ENCODE results near the gene XPR1.

The XPR1 gene

DNA sequence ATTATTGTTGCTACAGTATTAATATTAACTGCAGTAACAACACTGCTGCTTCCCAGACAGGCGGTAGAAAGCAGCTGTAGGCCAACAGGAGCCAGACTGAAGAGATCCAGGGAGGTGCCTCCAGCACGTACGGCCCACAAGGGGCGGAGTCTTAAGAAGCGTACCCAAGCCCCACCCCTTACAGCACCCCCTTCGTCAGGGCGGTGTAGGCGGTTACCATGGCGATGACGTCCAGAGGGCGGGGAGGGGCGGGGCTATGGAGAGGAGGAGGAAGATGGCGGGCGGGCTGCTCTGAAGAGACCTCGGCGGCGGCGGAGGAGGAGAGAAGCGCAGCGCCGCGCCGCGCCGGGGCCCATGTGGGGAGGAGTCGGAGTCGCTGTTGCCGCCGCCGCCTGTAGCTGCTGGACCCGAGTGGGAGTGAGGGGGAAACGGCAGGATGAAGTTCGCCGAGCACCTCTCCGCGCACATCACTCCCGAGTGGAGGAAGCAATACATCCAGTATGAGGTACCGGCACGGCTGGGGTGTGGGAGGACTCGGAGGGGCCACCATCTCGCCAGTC lies at the start of gene XPR1:
XPR1 (plus strand) TSS at position 257 of the 560 bp plus-strand sequence; CDS start at position 437, 180 bp downstream.
- no peak within 1 kb of the TSS for H3K4me3 Mint-ChIP-seq
- ATAC-seq, result peak; percentile 99
- no peak within 1 kb of the TSS for H3K27ac Mint-ChIP-seq
- H3K36me3 Mint-ChIP-seq, result no peaks in the 10 kb centered on the region
- H3K27me3 Mint-ChIP-seq, result peaks cover 6% of the 10 kb centered on the region
- H3K4me1 Mint-ChIP-seq, result peaks cover 9% of the 10 kb centered on the region
- no peaks in the 10 kb centered on the region for H3K9me3 Mint-ChIP-seq

DNA sequence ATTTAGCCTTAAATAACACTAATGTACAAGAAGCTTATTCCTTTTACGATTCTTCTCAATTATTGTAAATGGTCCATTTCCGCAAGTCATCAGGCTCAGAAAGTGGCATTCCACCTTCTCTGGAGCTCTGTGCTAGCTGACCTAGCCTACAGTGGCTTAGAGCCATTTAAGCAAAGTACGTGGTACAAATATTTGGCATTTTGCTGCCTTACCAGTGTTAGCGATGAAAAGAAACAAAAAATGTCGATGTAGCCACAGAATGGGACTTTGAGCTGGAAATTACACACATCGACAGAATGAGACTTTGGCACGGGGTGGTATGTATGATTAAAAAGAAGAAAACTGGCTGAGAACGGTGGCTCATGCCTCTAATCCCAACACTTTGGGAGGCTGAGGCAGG lies 47.0 kb upstream of the XPR1 start:
- Mint-ChIP-seq H3K27ac (no peak overlapping the region), H3K27me3 (peaks cover 20% of the 10 kb centered on the region), H3K36me3 (no peaks in the 10 kb centered on the region), H3K9me3 (peaks cover 2% of the 10 kb centered on the region), H3K4me3 (no peak overlapping the region), H3K4me1 (no peaks in the 10 kb centered on the region)
- ATAC-seq, result no peak

DNA sequence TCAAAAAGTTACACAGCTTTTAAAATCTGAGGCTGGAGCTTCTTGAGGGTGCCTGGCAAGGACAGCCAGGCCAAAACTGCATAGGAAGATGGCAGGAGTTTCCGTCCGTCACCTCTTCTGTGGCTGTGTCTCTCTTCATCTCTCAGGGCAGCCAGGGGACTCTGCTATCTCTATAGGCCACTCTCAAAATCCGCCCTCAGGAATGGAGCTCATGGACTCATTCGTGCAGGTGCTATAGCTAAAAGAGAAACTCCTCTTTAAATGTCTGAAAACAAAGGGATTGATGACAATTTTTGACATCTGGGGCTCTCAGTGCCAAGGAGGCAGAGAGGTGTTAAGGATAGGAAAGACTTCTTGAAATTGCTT lies 45.8 kb upstream of the XPR1 start:
- Mint-ChIP-seq H3K4me3 (no peak overlapping the region), H3K36me3 (no peaks in the 10 kb centered on the region)
- ATAC-seq, result no peak

DNA sequence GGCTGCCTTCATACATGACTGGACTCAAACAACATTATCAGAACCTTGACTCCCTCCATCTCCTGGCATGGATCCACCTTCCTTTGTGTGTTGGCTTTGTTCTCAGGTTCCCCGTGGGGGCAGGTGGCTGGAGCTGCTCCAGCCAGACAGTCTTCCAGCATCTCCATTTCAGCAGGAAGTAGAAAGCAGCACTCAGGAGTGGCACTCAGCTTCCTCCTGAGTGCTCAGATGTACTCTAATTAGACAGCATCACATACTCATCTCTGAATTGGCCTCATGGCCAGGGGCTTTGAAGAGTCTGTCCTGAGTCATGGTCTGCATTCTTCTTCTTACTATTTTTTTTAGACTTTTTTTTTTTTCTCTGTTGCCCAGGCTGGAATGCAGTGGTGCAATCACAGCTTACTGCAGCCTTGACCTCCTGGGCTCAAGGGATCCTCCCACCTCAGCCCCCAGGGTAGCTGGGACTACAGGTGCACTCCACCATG lies 45.1 kb upstream of the XPR1 start:
- Mint-ChIP-seq H3K36me3 (no peaks in the 10 kb centered on the region), H3K9me3 (peaks cover 2% of the 10 kb centered on the region), H3K4me3 (no peak overlapping the region), H3K27ac (no peak overlapping the region), H3K27me3 (peaks cover 20% of the 10 kb centered on the region), H3K4me1 (no peaks in the 10 kb centered on the region)
- no peak for ATAC-seq

More for the DNA sequence above, 45.8 kb upstream of the XPR1 start:
- no peak overlapping the region for H3K27ac Mint-ChIP-seq
- H3K27me3 Mint-ChIP-seq, result peaks cover 20% of the 10 kb centered on the region
- peaks cover 2% of the 10 kb centered on the region for H3K9me3 Mint-ChIP-seq
- no peaks in the 10 kb centered on the region for H3K4me1 Mint-ChIP-seq

DNA sequence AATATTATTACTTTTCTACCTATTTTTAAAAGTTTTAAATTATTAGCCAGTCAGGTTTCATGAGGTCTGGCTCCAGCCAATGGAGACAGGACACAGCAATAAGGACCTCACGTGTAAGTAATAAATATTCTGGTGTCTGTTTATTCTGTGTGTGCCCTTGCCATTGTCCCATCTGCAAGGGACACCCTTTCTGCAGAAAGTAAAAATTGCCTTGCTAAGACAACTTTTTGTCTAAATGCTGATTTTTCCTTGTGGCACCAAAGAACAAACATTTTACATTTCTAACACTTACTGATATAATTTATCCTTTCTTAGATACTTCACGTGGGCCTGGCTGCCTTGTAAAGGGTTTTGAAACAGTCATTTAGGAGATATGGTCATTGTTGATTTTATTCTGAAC lies 43.7 kb upstream of the XPR1 start:
- Mint-ChIP-seq H3K27me3 (peaks cover 20% of the 10 kb centered on the region), H3K9me3 (peaks cover 2% of the 10 kb centered on the region), H3K4me3 (no peak overlapping the region), H3K27ac (no peak overlapping the region), H3K4me1 (no peaks in the 10 kb centered on the region), H3K36me3 (no peaks in the 10 kb centered on the region)
- ATAC-seq, result no peak

DNA sequence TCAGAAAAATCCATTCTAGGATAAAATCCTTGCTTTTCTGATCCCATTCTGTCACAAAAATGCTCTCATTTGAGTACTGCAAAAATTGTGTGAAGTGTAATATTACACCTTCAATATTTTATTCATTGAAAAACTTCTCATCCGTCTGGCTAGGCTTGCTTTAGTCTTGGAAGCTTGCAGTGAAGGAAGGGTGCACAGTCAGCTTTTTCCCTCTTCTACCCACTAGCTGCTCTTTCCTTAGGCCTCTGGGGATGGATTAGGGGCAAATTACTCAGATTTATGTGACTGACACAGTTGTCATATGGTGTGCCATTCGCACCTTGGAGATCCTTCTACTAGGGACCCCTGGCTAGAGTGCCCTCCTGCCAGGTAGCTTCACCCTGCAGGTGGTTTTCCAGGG lies 40.9 kb upstream of the XPR1 start:
- H3K36me3 Mint-ChIP-seq, result no peaks in the 10 kb centered on the region
- H3K27me3 Mint-ChIP-seq, result peaks cover 2% of the 10 kb centered on the region
- H3K27ac Mint-ChIP-seq, result no peak overlapping the region
- peaks cover 2% of the 10 kb centered on the region for H3K9me3 Mint-ChIP-seq
- ATAC-seq, result no peak
- H3K4me3 Mint-ChIP-seq, result no peak overlapping the region
- no peaks in the 10 kb centered on the region for H3K4me1 Mint-ChIP-seq

DNA sequence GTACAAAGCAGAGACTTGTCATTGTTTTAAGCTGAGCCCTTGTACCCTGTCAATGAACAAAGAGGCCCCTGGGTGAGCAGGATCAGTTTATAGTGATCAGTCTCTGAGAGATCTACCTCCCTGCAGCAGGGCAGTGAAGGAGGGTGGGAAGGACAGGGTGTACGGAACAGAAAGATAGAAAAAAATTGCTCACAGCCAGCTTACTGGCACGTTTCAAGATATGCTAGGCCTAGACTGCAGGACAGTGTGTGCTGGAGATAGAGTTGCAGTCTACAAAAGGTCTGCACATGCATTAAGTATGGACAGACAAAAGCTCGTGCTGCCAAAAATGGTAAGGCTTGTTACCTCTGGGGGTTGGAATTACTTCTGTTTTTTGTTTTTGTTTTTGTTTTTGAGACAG lies 38.4 kb upstream of the XPR1 start:
- no peaks in the 10 kb centered on the region for H3K4me1 Mint-ChIP-seq
- ATAC-seq, result no peak
- H3K9me3 Mint-ChIP-seq, result no peaks in the 10 kb centered on the region
- no peak overlapping the region for H3K27ac Mint-ChIP-seq
- no peaks in the 10 kb centered on the region for H3K36me3 Mint-ChIP-seq
- no peaks in the 10 kb centered on the region for H3K27me3 Mint-ChIP-seq
- no peak overlapping the region for H3K4me3 Mint-ChIP-seq

DNA sequence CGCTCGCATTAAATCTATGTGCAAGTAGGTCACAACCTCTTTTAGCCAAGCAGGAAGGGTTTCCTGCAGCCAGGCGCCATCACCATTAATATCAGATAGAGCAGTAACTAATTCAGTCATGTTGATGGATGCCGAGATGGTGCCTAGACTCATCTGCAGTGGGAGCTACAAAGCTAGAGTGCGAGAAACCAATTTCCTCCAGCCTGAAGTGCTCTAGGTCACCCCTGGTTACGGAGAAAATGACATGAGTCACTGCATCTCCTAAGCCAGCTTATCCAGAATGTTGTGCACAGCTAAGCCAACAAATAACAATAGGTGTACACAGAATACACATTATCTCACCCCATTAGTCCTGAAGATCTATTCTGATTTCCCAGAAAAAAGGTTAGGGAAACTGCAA lies 37.1 kb upstream of the XPR1 start:
- no peak overlapping the region for H3K27ac Mint-ChIP-seq
- no peak overlapping the region for H3K4me3 Mint-ChIP-seq
- H3K36me3 Mint-ChIP-seq, result no peaks in the 10 kb centered on the region
- no peaks in the 10 kb centered on the region for H3K9me3 Mint-ChIP-seq
- ATAC-seq, result no peak
- H3K4me1 Mint-ChIP-seq, result no peaks in the 10 kb centered on the region
- H3K27me3 Mint-ChIP-seq, result no peaks in the 10 kb centered on the region

DNA sequence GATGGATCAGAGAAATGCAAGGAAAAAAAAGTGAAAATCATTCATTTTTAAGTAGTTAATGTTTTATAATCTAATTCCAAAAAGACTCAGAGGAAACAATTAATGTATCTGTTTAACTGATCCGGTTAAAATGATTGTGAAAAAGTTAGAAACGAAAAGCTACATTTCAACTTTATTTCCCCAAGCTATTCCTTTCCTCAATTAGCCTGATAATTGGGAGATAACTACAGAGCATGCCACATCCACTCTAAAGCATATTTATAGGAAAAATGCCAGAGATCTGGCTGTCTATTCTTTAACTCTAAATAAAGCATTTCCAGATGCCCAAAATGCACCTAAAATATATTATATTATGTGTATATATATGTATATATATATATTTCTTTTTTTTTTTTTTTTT lies 35.9 kb upstream of the XPR1 start:
- no peaks in the 10 kb centered on the region for H3K4me1 Mint-ChIP-seq

DNA sequence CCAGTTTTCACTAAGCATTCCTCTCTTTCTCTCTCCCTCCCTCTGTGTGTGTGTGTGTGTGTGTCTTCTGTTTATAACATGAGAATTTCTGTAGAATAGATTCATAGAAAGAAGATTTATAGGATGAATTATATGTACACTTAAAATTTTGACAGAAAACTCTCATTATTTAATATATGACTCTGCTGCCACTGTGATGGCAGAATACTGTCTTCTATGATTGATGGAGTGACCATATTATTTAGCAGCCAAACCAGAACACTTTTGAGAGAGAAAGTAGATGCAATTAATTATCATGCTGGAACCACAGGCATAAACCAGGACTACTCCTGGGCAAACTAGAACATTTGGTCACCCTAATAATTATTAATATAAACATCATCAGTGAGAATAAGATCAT lies 34.3 kb upstream of the XPR1 start:
- H3K4me3 Mint-ChIP-seq, result no peak overlapping the region

More for the DNA sequence above, 35.9 kb upstream of the XPR1 start:
- Mint-ChIP-seq H3K4me3 (no peak overlapping the region), H3K9me3 (no peaks in the 10 kb centered on the region), H3K27ac (no peak overlapping the region), H3K27me3 (no peaks in the 10 kb centered on the region), H3K36me3 (no peaks in the 10 kb centered on the region)
- ATAC-seq, result no peak

DNA sequence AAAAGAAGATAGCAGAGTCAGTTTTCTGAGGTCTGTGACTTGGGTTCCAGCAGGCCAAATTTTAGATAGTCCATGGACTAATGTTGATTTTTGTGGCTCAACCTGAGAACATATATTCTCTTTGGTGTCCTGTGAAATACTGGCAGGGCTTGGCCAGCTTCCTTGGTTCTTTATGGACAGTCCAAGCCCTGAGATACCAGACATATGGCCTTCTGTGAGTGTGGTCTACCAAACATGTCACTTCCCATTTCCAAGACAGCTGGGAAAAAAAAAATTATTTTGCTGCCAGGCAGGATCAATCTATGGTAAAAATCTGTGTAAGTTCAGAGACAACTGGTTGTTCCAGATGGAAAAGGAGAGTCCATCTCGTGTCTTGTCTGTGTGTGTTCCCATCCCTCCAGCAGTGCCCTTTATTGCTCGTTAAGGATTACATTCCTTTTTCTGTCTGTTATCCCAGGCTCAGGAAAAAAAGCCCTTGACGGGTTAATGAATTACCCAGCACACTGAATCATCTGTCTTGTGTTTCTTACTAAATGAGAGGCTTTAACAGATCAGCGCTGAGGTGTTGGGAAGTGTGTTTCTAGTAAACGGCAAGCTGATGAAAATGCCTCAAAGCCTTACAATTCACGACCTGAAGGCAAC lies 33.4 kb upstream of the XPR1 start:
- ATAC-seq, result no peak
- no peaks in the 10 kb centered on the region for H3K36me3 Mint-ChIP-seq
- H3K27ac Mint-ChIP-seq, result no peak overlapping the region
- H3K27me3 Mint-ChIP-seq, result no peaks in the 10 kb centered on the region
- no peaks in the 10 kb centered on the region for H3K4me1 Mint-ChIP-seq
- H3K4me3 Mint-ChIP-seq, result no peak overlapping the region
- H3K9me3 Mint-ChIP-seq, result no peaks in the 10 kb centered on the region

More for the DNA sequence above, 34.3 kb upstream of the XPR1 start:
- Mint-ChIP-seq H3K27ac (no peak overlapping the region), H3K4me1 (no peaks in the 10 kb centered on the region), H3K36me3 (no peaks in the 10 kb centered on the region), H3K9me3 (no peaks in the 10 kb centered on the region), H3K27me3 (no peaks in the 10 kb centered on the region)
- ATAC-seq, result no peak

DNA sequence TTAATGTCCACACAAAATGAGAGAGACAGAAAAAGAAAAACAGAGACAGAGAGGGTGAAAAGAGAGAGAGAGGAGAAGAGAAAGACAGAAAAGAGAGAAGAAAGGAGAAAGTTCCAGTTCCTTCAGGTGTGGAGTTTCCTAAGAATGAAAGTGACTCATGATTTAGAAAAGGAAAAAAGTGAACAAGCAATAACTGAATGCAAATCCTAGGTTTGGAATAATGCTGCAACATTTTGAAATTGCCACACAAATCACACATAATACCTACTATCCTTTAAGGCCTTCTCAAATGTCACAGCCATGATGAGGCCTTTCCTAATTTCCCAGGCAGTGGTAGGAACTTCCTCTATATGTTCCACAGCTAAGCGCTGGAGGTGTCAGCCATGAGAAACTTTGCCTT lies 31.5 kb upstream of the XPR1 start:
- H3K9me3 Mint-ChIP-seq, result no peaks in the 10 kb centered on the region
- no peak overlapping the region for H3K4me3 Mint-ChIP-seq
- no peak for ATAC-seq
- no peaks in the 10 kb centered on the region for H3K4me1 Mint-ChIP-seq
- no peak overlapping the region for H3K27ac Mint-ChIP-seq
- H3K36me3 Mint-ChIP-seq, result no peaks in the 10 kb centered on the region
- H3K27me3 Mint-ChIP-seq, result no peaks in the 10 kb centered on the region

DNA sequence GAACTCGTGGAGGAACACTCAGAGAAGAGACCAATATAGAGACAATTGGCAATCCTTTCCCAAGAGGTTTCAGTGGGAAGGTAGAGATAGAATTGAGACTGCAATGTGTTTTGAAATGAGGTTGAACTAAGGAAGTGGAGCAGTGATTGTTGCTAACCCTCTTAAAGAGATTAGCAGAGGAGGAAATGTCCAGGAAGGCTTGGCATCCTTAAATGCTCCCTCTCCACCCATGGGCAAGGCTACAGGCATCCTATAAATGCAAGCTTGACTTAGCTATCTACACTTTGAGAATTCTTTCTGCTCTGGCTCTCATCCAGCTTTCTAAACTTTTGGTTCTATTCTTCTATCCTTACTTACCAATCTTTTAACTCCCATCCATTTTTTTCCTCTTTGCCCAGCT lies 30.3 kb upstream of the XPR1 start:
- Mint-ChIP-seq H3K9me3 (no peaks in the 10 kb centered on the region), H3K4me3 (no peak overlapping the region), H3K27ac (no peak overlapping the region), H3K4me1 (no peaks in the 10 kb centered on the region), H3K27me3 (no peaks in the 10 kb centered on the region), H3K36me3 (no peaks in the 10 kb centered on the region)
- no peak for ATAC-seq

DNA sequence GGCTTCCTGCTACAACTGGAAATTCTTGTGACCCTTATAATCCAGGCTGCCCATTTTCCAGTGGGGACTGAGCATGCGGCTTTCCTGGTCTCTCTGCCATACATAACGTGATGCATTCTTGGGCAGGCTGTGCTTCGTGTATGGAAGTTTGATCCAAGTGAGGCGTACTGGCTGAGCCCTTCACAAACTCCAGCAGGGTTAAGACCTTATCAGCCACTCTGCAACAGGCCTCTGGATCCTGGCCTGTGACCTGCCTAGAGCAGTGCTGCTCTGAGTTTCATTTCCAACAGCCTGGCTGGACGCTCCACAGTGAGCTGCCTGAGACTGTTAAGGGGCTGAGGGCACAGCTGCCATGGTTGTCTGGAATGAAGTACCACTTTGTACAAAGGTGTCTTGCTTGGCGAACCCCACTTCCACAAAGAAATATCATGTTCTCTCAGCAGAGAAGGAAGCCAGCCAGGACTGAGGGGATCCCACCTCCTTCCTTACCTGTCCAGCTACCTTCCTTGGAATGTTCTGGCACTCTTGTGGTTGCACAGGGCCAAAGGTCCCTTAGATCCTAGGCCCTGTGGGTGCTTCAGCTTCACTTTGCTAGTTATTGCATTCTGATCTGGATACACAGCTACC lies 28.5 kb upstream of the XPR1 start:
- H3K27me3 Mint-ChIP-seq, result no peaks in the 10 kb centered on the region
- ATAC-seq, result no peak
- no peak overlapping the region for H3K4me3 Mint-ChIP-seq
- no peaks in the 10 kb centered on the region for H3K4me1 Mint-ChIP-seq
- H3K27ac Mint-ChIP-seq, result no peak overlapping the region
- no peaks in the 10 kb centered on the region for H3K36me3 Mint-ChIP-seq
- no peaks in the 10 kb centered on the region for H3K9me3 Mint-ChIP-seq

DNA sequence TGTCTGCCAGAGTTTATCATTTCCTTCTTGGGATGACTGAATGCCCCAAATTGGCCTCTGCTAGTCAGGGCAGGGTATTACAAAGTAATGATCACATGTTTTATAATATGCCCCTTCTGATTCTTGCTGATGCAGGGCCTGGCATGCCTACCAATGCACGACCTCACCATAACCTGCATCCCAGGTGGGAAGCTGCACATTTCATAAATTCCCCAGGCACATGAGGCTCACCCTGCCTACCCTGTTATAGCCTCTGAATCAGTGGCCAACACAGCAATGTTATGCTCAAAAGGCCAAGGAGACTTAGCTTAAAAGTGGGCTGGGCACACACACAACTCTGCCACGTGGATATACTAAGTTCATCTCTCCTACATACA lies 28.0 kb upstream of the XPR1 start:
- no peaks in the 10 kb centered on the region for H3K9me3 Mint-ChIP-seq
- H3K4me3 Mint-ChIP-seq, result no peak overlapping the region
- H3K27ac Mint-ChIP-seq, result no peak overlapping the region
- ATAC-seq, result no peak
- no peaks in the 10 kb centered on the region for H3K36me3 Mint-ChIP-seq
- H3K27me3 Mint-ChIP-seq, result no peaks in the 10 kb centered on the region
- H3K4me1 Mint-ChIP-seq, result no peaks in the 10 kb centered on the region

DNA sequence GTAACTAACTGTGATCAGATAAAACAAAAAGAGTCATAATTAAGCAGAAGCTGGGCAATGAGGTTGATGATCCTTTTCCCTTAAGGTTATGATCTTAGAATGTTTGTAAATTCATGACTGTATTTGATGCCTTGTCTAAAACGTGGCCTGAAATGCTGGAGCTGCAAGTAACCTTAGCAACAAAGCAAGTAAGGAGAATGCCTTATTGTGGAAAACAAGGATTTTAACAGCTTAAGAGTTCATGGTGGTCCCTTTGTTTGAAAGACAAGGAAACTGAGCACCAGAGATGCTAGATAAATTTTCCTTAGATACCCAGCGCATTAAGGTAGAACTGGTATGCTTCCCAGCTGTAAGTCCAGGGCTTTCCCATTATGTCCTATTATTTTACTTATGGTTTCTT lies 25.7 kb upstream of the XPR1 start:
- Mint-ChIP-seq H3K4me1 (peaks cover 2% of the 10 kb centered on the region), H3K9me3 (no peaks in the 10 kb centered on the region), H3K27me3 (no peaks in the 10 kb centered on the region), H3K36me3 (no peaks in the 10 kb centered on the region), H3K4me3 (no peak overlapping the region), H3K27ac (no peak overlapping the region)
- ATAC-seq, result no peak
